Colon (tissue), 2 donors: ENCODE data around the gene SRSF11.
"Not testable (repeated sequence)": the region's sequence is repeated elsewhere in the genome, so short reads cannot be mapped to it uniquely, and the experiment has no call there.

Experiments used
- FAIRE-seq: peaks from 2 replicates; lab custom pipeline; 2012; peaks lifted over from hg19 to GRCh38; lab: Jason Lieb, UNC
- donor health status: control.
- donor health status: control.

SRSF11 gene

GRCh38 chr1:70221238-70222121 is at the start of gene SRSF11:
Gene SRSF11 (plus strand): TSS chr1:70221380. CDS start chr1:70221637, 257 bp downstream.
- no peak for FAIRE-seq

GRCh38 chr1:70171512-70171911 is 49.7 kb upstream of the SRSF11 start:
- no peak for FAIRE-seq

GRCh38 chr1:70185181-70185580 is 36.0 kb upstream of the SRSF11 start:
- FAIRE-seq = not testable (repeated sequence)

- FAIRE-seq = no peak
Measured at GRCh38 chr1:70188522-70188921, 32.7 kb upstream of the SRSF11 start.

- no peak for FAIRE-seq
Measured at GRCh38 chr1:70190180-70190579, 31.0 kb upstream of the SRSF11 start.

GRCh38 chr1:70192446-70192845 is 28.7 kb upstream of the SRSF11 start:
- not testable (repeated sequence) for FAIRE-seq

- FAIRE-seq = no peak
Measured at GRCh38 chr1:70194601-70195000, 26.6 kb upstream of the SRSF11 start.

GRCh38 chr1:70195342-70195741 is 25.8 kb upstream of the SRSF11 start:
- FAIRE-seq = no peak

- no peak for FAIRE-seq
Measured at GRCh38 chr1:70196333-70196732, 24.8 kb upstream of the SRSF11 start.

- no peak for FAIRE-seq
Measured at GRCh38 chr1:70200065-70200464, 21.1 kb upstream of the SRSF11 start.

GRCh38 chr1:70202173-70202758 is 18.9 kb upstream of the SRSF11 start:
- no peak for FAIRE-seq

- FAIRE-seq = no peak
Measured at GRCh38 chr1:70204139-70204538, 17.0 kb upstream of the SRSF11 start.

GRCh38 chr1:70204600-70204999 is 16.6 kb upstream of the SRSF11 start:
- no peak for FAIRE-seq

GRCh38 chr1:70205071-70205433 is 16.1 kb upstream of the SRSF11 start:
- FAIRE-seq = no peak

GRCh38 chr1:70205434-70206118 is 15.6 kb upstream of the SRSF11 start, which contains the start of gene LRRC40:
Gene LRRC40 (minus strand): TSS chr1:70205579. CDS start chr1:70205540, 39 bp downstream.
- no peak for FAIRE-seq

- not testable (repeated sequence) for FAIRE-seq
Measured at GRCh38 chr1:70206833-70207232, 14.3 kb upstream of the SRSF11 start.

- FAIRE-seq = no peak
Measured at GRCh38 chr1:70207492-70207891, 13.7 kb upstream of the SRSF11 start.

GRCh38 chr1:70208292-70208691 is 12.9 kb upstream of the SRSF11 start:
- no peak for FAIRE-seq

GRCh38 chr1:70210820-70211219 is 10.4 kb upstream of the SRSF11 start:
- FAIRE-seq = no peak

- no peak for FAIRE-seq
Measured at GRCh38 chr1:70211541-70211940, 9.6 kb upstream of the SRSF11 start.

- FAIRE-seq = no peak
Measured at GRCh38 chr1:70220015-70220414, 1.2 kb upstream of the SRSF11 start.

GRCh38 chr1:70220517-70221237 is 503 bp upstream of the SRSF11 start:
- FAIRE-seq = no peak
